ENCODE results near the gene RNF43. TPM values are rescaled to one million over a fixed set of nuclear protein-coding genes. Genes with fewer than 3 reads are reported as not detected.

Gene RNF43
- total and polyA plus RNA-seq, 2 donors (not counting 1 experiment from before 2014, with no cell fraction given) = 2.5 to 2.6 TPM

DNA sequence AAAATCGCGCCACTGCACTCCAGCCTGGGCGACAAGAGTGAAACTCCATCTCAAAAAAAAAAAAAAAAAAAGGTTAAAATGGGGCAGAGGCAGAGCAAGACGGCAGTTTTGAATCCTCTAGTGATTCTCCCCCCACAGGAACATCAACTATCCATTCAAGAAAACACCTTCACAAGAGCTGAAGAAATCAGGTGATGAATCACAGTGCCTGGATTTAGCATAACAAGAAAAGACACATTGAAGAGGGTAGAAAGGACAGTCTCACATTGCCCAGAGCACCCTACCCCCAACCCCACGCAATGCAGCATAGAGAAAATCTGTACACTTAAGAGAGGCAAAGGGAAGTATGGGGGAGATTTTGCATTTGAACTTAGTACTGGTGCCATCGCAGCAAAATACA, 28.8 kb upstream of the RNF43 start:
- Mint-ChIP-seq H3K27me3 (no peaks in the 10 kb centered on the region), H3K27ac (no peak overlapping the region), H3K4me3 (no peak overlapping the region), H3K9me3 (ENCODE audit: insufficient read depth) (no peaks in the 10 kb centered on the region), H3K4me1 (peaks cover 11% of the 10 kb centered on the region)
- Histone ChIP-seq H3K9ac (ENCODE audit: low read length) (no peak overlapping the region), H3K79me2 (ENCODE audit: control insufficient read depth, insufficient read depth, low read length) (peaks cover 6% of the 10 kb centered on the region), H3K4me2 (replicated peaks; ENCODE audit: low read depth, low read length, poor library complexity, severe bottlenecking) (no peak overlapping the region), H3K4me3 (ENCODE audit: control extremely low read depth in 1 of 5, extremely low read depth in 1 of 5, insufficient read depth in 1 of 5, low read depth in 2 of 5, low read length in 4 of 5) (no peak overlapping the region), H4K20me1 (ENCODE audit: control insufficient read depth, insufficient read depth, low read length, poor library complexity, severe bottlenecking) (no peaks in the 10 kb centered on the region), H3K27ac (ENCODE audit: low read length in 2 of 2) (no peak overlapping the region), H3K36me3 (replicated peaks in 1 of 2; ENCODE audit: control extremely low read depth in 1 of 2, control insufficient read depth in 1 of 2, extremely low read depth in 1 of 2, insufficient read depth in 2 of 2, low read length in 1 of 2) (peaks cover 0 to 2% of the 10 kb centered on the region in 2 experiments), H3K27me3 (replicated peaks in 1 of 4; ENCODE audit: control extremely low read depth in 1 of 4, control insufficient read depth in 3 of 4, insufficient read depth in 4 of 4, low read length in 3 of 4) (no peaks in the 10 kb centered on the region), H3K9me3 (ENCODE audit: control extremely low read depth in 1 of 3, control insufficient read depth in 2 of 3, insufficient read depth in 1 of 3, low read length in 2 of 3) (no peaks in the 10 kb centered on the region), H2AFZ (ENCODE audit: insufficient read depth, low read depth, low read length, poor library complexity, severe bottlenecking) (no peak overlapping the region), H3K4me1 (ENCODE audit: control insufficient read depth in 2 of 2, insufficient read depth in 2 of 2, low read length in 2 of 2) (no peaks in the 10 kb centered on the region)
- ATAC-seq (ENCODE audit: low read depth) (no peak), DNase-seq (no peak)
- 100% methylated on average over 1 of the region's 6 CpGs for WGBS (ENCODE audit: insufficient coverage)
- ChIA-PET POLR2A (interaction anchor here (0.6 kb wide), 1 partner anchor 183 kb away, joined by 3 read pairs; no protein-coding TSS in a partner anchor), CTCF (interaction anchor here (0.7 to 4.5 kb wide), 9 partner anchors 33 to 913 kb away, joined by 3 to 86 read pairs (median 4); partner anchors contain the start of gene HSF5)
- intact Hi-C loops (cut with micrococcal nuclease) = no loop called here
- TF ChIP-seq, protein P1, sequence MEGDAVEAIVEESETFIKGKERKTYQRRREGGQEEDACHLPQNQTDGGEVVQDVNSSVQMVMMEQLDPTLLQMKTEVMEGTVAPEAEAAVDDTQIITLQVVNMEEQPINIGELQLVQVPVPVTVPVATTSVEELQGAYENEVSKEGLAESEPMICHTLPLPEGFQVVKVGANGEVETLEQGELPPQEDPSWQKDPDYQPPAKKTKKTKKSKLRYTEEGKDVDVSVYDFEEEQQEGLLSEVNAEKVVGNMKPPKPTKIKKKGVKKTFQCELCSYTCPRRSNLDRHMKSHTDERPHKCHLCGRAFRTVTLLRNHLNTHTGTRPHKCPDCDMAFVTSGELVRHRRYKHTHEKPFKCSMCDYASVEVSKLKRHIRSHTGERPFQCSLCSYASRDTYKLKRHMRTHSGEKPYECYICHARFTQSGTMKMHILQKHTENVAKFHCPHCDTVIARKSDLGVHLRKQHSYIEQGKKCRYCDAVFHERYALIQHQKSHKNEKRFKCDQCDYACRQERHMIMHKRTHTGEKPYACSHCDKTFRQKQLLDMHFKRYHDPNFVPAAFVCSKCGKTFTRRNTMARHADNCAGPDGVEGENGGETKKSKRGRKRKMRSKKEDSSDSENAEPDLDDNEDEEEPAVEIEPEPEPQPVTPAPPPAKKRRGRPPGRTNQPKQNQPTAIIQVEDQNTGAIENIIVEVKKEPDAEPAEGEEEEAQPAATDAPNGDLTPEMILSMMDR (IDR thresholded peaks at IDR 0.05) = no peak
- TF ChIP-seq EZH2 (IDR thresholded peaks at IDR 0.05; ENCODE audit: borderline replicate concordance, insufficient read depth, low read depth, low read length, poor library complexity, severe bottlenecking) = no peak

DNA sequence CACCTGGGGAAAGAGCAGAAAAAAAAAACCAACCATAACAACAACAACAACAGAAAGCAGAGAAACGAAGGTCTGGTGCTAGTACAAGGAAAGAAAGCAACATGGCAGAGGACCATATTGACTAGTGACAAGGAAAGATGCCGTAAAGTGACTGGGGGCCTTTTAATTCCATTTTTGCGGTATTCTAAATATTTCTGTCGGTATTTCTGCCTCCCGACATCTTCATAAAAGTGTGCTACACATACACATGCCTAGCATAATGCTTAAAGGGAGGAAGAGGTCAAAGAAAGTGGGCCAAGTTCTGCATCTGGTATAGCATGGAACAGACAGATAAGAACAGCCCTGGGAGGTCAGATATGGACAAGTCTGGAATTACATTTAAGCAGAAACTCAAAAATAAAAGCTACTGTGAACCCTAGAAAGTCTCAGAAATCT, 19.5 kb upstream of the RNF43 start:
- no CpG with 5 or more reads among the region's 5 CpGs for WGBS (ENCODE audit: insufficient coverage)
- H2AFZ ChIP-seq (ENCODE audit: insufficient read depth, low read depth, low read length, poor library complexity, severe bottlenecking) = no peak overlapping the region
- H3K4me3 Mint-ChIP-seq = no peak overlapping the region
- H3K36me3 ChIP-seq (replicated peaks in 1 of 2; ENCODE audit: control extremely low read depth in 1 of 2, control insufficient read depth in 1 of 2, extremely low read depth in 1 of 2, insufficient read depth in 2 of 2, low read length in 1 of 2) = peaks cover 3 to 7% of the 10 kb centered on the region in 2 experiments
- H3K27ac Mint-ChIP-seq = no peak overlapping the region
- H3K4me2 ChIP-seq (replicated peaks; ENCODE audit: low read depth, low read length, poor library complexity, severe bottlenecking) = no peak overlapping the region
- H3K4me3 ChIP-seq (ENCODE audit: control extremely low read depth in 1 of 5, extremely low read depth in 1 of 5, insufficient read depth in 1 of 5, low read depth in 2 of 5, low read length in 4 of 5) = no peak overlapping the region
- no peaks in the 10 kb centered on the region for H3K4me1 ChIP-seq (ENCODE audit: control insufficient read depth in 2 of 2, insufficient read depth in 2 of 2, low read length in 2 of 2)
- intact Hi-C loops (cut with micrococcal nuclease) = no loop called here
- no peaks in the 10 kb centered on the region for H3K27me3 Mint-ChIP-seq
- H3K9me3 ChIP-seq (ENCODE audit: control extremely low read depth in 1 of 3, control insufficient read depth in 2 of 3, insufficient read depth in 1 of 3, low read length in 2 of 3) = no peaks in the 10 kb centered on the region
- CTCF ChIA-PET = interaction anchor here (1.1 to 1.3 kb wide), 3 partner anchors 12 to 133 kb away, joined by 3 read pairs; no protein-coding TSS in a partner anchor
- H3K9me3 Mint-ChIP-seq (ENCODE audit: insufficient read depth) = no peaks in the 10 kb centered on the region
- no peaks in the 10 kb centered on the region for H3K27me3 ChIP-seq (replicated peaks in 1 of 4; ENCODE audit: control extremely low read depth in 1 of 4, control insufficient read depth in 3 of 4, insufficient read depth in 4 of 4, low read length in 3 of 4)
- no peak for DNase-seq
- H3K27ac ChIP-seq (ENCODE audit: low read length in 2 of 2) = no peak overlapping the region
- H3K4me1 Mint-ChIP-seq = no peaks in the 10 kb centered on the region
- H4K20me1 ChIP-seq (ENCODE audit: control insufficient read depth, insufficient read depth, low read length, poor library complexity, severe bottlenecking) = no peaks in the 10 kb centered on the region
- TF ChIP-seq, protein P1 (IDR thresholded peaks at IDR 0.05) = no peak
- no peak for TF ChIP-seq EZH2 (IDR thresholded peaks at IDR 0.05; ENCODE audit: borderline replicate concordance, insufficient read depth, low read depth, low read length, poor library complexity, severe bottlenecking)
- no peaks in the 10 kb centered on the region for H3K79me2 ChIP-seq (ENCODE audit: control insufficient read depth, insufficient read depth, low read length)
- POLR2A ChIA-PET = no interaction called here
- H3K9ac ChIP-seq (ENCODE audit: low read length) = no peak overlapping the region
- ATAC-seq (ENCODE audit: low read depth) = no peak

Data from B cell (primary cell).